GM12872 (cell line): ENCODE data around the gene PEX16.

ENCODE experiments used
- CTCF ChIP-seq: IDR thresholded peaks from 3 replicates; pipeline ENCODE4 v1.5.1; 2011; ENCODE audit warnings: low read depth, mild to moderate bottlenecking, low read length, moderate library complexity; ENCODE audit not compliant: insufficient read depth

PEX16 gene

GRCh38 chr11:45935349-45936064 lies 17.8 kb upstream of the PEX16 start:
- TF ChIP-seq CTCF: no peak

- no peak for TF ChIP-seq CTCF
These were observed 17.1 kb upstream of the PEX16 start for GRCh38 chr11:45934580-45935318.

GRCh38 chr11:45933846-45934579 lies 16.3 kb upstream of the PEX16 start:
- TF ChIP-seq CTCF: no peak

GRCh38 chr11:45933131-45933831 lies 15.6 kb upstream of the PEX16 start:
- no peak for TF ChIP-seq CTCF

GRCh38 chr11:45932217-45932616 lies 14.5 kb upstream of the PEX16 start:
- no peak for TF ChIP-seq CTCF

- no peak for TF ChIP-seq CTCF
These were observed 14.1 kb upstream of the PEX16 start for GRCh38 chr11:45931739-45932138.
